Upper lobe of left lung (tissue), 4 donors: ENCODE measurements around the gene PPP1R12B.

Source experiments
- CTCF ChIP-seq, 6 experiments: fragments of 450-650 bp in 4 of 6; fragments of 200-600 bp in 2 of 6; sonication (generic) in 2 of 6; IDR thresholded peaks; one replicate each; pipeline ENCODE4 v1.5.1; 2016 to 2019; ENCODE audit warnings: antibody characterized with exemption in 6 of 6
- EP300 ChIP-seq, 4 donors: sonication (generic); formaldehyde crosslinking; IDR thresholded peaks; one replicate each; pipeline ENCODE4 v1.5.1; 2017; ENCODE audit warnings: antibody characterized with exemption in 4 of 4, control low read depth in 2 of 4

GRCh38 chr1:202627841-202628565 is 279.5 kb downstream of the PPP1R12B start:
- TF ChIP-seq CTCF (IDR thresholded peaks at IDR 0.05) (no peak), EP300 (IDR thresholded peaks at IDR 0.05) (no peak)
